ENCODE measurements around the gene CFTR.

- no peak for TF ChIP-seq CTCF (IDR thresholded peaks at IDR 0.05)
- TF ChIP-seq POLR2A (IDR thresholded peaks at IDR 0.05) = no peak
Measured at GRCh38 chr7:117665368-117665767, 185.5 kb downstream of the CFTR start.
